Measurements from ENCODE around the gene NAIF1.
"Not testable (repeated sequence)": the region's sequence is repeated elsewhere in the genome, so short reads cannot be mapped to it uniquely, and the experiment has no call there.

Gene NAIF1

GRCh38 chr9:128025736-128026135, 41.4 kb downstream of the NAIF1 start:
- DNase-seq: no peak

GRCh38 chr9:128024761-128025308, 42.3 kb downstream of the NAIF1 start:
- no peak for DNase-seq

GRCh38 chr9:128023671-128024070, 43.4 kb downstream of the NAIF1 start:
- not testable (repeated sequence) for DNase-seq

GRCh38 chr9:128022886-128023285, 44.2 kb downstream of the NAIF1 start:
- DNase-seq: no peak

GRCh38 chr9:128021098-128021497, 46.0 kb downstream of the NAIF1 start:
- DNase-seq: no peak

GRCh38 chr9:128020692-128021091, 46.4 kb downstream of the NAIF1 start:
- no peak for DNase-seq

GRCh38 chr9:128015696-128016095, 51.4 kb downstream of the NAIF1 start:
- DNase-seq: no peak

Data from midbrain (tissue), 1 donor.